ENCODE results near the gene LILRB3.
"Not testable (repeated sequence)": the region's sequence is repeated elsewhere in the genome, so short reads cannot be mapped to it uniquely, and the experiment has no call there.

The LILRB3 gene

GRCh38 chr19:54242234-54242633 is 19.4 kb upstream of the LILRB3 start:
- H3K4me3 ChIP-seq (ENCODE audit: extremely low read depth, insufficient read depth, low read length, poor library complexity, severe bottlenecking); H3K4me1 ChIP-seq (ENCODE audit: control insufficient read depth, insufficient read depth, low read length, poor library complexity, severe bottlenecking); H3K36me3 ChIP-seq (ENCODE audit: control insufficient read depth, insufficient read depth, low read length); H3K27ac ChIP-seq (ENCODE audit: low read depth, low read length, severe bottlenecking); H3K9me3 ChIP-seq (ENCODE audit: control insufficient read depth, low read length): not testable (repeated sequence)
- 44% methylated on average over 1 of the region's 4 CpGs; no CpG with 5 or more reads in 1 of the 2 experiments for WGBS, 2 experiments (ENCODE audit: insufficient coverage in 2 of 2)

DNA sequence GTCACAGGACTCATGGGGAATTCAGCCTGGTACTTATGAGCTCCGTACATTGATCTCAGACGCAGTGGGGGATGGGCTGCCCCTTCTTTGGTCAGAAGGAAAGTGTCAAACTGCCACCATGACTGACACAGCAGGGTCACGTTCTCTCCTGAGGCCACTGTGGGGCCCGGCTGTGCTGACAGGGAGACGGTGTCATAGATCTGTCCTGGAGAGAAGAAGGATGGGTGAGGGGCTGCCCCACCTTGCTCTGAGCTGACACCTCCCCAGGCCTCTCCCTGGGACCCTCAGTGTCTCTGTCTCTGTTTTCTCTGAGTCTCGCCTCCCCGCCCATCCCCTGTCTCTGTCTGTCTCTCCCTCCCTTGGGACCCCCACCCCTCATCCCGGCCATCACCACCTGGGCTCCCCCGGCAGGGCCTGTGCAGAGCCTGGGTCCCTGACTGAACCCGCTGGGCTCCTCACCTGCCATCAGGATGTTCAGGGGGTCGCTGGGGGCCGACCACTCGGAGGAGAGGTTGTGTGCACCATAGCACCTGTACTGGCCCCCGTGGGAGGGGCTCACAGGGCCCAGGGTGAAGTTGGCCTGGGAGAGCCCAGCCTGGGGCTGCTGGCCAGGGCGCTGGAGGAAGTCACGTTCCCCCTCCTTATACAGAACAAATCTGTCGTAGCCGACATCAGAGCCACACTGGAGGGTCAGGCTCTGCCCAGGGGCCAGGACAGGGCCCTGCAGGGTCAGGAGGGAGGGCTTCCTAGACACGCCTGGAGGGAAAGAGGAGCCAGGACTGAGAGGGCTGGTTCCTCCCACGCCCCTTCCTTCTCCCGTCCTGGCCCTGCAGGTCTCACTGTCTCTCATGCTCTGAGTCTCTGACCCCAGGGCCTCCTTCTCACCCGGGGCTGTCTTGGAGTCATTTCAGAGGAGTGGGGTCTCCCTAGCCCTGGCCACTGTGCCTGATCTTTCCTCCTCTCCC is 17.8 kb upstream of the LILRB3 start:
- H3K36me3 ChIP-seq (ENCODE audit: control insufficient read depth, insufficient read depth, low read length); H3K4me3 ChIP-seq (ENCODE audit: extremely low read depth, insufficient read depth, low read length, poor library complexity, severe bottlenecking); H3K9me3 ChIP-seq (ENCODE audit: control insufficient read depth, low read length); H3K4me1 ChIP-seq (ENCODE audit: control insufficient read depth, insufficient read depth, low read length, poor library complexity, severe bottlenecking); H3K27ac ChIP-seq (ENCODE audit: low read depth, low read length, severe bottlenecking): not testable (repeated sequence)
- 77 to 81% methylated on average over 5 to 8 of the region's 22 CpGs for WGBS, 2 experiments (ENCODE audit: insufficient coverage in 2 of 2)

DNA sequence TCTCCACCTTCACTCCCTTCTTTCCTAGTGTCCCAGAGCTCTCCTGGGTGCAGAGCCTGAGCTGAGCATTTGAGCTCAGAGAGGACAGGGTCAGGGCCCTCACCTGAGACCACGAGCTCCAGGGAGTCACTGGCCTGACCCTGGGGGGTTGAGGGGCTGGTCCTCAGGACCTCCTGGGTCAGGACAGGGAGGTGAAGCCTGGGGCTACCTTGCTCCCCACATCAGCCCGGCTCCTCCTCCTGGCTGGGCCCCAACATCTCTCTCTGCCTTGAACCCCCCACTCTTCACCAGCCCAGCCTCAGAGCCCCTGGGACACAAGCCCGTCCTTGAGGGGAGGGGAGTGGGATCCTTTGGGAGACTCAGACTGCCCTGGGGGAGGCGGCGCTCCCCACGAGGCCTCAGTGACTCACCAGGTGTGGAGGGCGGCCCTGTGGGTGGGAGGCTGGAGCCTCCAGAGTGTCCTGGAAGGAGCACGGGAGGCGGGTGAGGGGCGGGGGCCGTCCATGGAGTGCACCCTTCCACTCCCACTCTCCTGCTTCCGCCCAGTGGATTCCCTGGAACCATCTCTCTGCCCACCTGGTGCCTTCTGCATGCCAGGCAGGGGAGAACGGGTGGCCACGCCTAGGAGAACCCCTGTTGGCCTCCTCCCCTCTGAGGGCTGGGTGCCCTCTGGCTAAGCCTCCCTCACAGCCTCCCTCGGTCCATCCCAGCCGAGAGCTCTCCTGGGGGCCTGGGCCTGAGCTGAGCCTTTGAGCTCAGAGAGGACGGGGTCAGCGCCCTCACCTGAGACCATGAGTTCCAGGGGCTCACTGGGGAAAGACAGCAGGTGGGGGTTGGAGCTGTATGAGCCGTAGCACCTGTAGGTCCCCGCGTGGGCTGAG is 16.9 kb upstream of the LILRB3 start:
- not testable (repeated sequence) for H3K4me1 ChIP-seq (ENCODE audit: control insufficient read depth, insufficient read depth, low read length, poor library complexity, severe bottlenecking); H3K4me3 ChIP-seq (ENCODE audit: extremely low read depth, insufficient read depth, low read length, poor library complexity, severe bottlenecking); H3K27ac ChIP-seq (ENCODE audit: low read depth, low read length, severe bottlenecking); H3K36me3 ChIP-seq (ENCODE audit: control insufficient read depth, insufficient read depth, low read length); H3K9me3 ChIP-seq (ENCODE audit: control insufficient read depth, low read length)
- WGBS, 2 experiments (ENCODE audit: insufficient coverage in 2 of 2), result 71 to 76% methylated on average over 6 of the region's 21 CpGs

DNA sequence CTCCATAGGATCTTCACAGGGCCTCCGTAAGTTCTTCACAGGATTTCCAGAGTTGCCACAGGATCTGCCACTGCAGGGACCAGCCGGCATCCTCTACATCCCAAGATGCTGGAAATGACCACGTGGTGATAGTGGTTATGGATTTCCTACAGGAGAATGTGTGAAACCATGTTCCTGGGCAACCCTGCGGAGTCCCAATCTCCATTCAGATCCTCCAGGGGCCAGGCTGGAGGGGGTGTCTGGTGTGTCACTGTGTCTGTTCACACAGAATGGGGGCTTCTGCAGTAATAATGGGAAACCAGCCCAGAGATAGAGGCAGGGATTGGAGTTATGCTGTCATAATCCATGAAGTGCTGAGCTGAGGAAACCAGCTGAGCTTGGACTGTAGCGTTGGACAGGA is 11.1 kb upstream of the LILRB3 start:
- H3K4me1 ChIP-seq (ENCODE audit: control insufficient read depth, insufficient read depth, low read length, poor library complexity, severe bottlenecking), result no peaks in the 10 kb centered on the region
- 87 to 92% methylated on average over 2 to 4 of the region's 5 CpGs for WGBS, 2 experiments (ENCODE audit: insufficient coverage in 2 of 2)
- no peak overlapping the region for H3K27ac ChIP-seq (ENCODE audit: low read depth, low read length, severe bottlenecking)

DNA sequence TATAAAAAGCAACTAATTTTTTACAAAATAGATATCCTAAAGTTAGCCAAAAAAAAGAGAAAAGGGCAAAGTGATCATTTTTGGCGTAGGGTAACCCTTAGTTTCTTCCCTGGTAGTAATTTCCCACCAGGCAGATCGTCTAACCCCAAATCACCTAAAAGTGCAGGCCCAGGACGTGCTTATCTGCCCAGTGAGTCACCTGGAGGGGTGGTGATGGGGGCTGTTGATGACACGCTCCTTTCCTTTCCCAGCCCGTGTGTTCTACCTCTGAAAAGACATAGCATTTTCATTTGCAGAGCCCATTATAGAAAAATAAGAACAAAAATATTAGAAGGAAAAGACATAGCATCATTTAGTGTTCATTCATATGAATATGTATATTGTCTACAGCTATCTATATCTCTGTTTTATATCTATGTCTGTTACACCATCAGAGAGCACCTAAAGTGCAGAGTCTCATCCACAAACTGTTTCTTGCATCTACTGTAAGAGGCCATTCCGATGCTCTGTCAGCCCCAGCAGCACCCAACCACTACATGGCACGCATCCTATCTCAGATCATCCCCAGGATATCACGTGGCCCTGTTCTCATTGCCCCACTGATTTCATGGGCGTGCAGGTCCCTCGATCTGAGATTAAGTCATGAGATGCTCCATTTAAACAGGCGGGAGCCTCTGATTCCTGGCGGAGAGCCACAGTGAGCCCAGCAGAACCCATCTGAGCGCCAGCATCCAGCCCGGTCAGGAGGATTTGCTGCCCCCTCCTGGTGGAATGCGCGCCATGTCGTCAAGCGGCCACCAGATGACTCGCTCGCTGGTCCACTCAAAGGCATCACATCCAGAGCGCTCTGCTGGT is 8.5 kb upstream of the LILRB3 start:
- Histone ChIP-seq H3K36me3 (ENCODE audit: control insufficient read depth, insufficient read depth, low read length) (no peaks in the 10 kb centered on the region), H3K4me1 (ENCODE audit: control insufficient read depth, insufficient read depth, low read length, poor library complexity, severe bottlenecking) (no peaks in the 10 kb centered on the region), H3K9me3 (ENCODE audit: control insufficient read depth, low read length) (peaks cover 18% of the 10 kb centered on the region), H3K4me3 (ENCODE audit: extremely low read depth, insufficient read depth, low read length, poor library complexity, severe bottlenecking) (no peak overlapping the region), H3K27ac (ENCODE audit: low read depth, low read length, severe bottlenecking) (no peak overlapping the region)
- WGBS, 2 experiments (ENCODE audit: insufficient coverage in 2 of 2), result 15 to 16% methylated on average over 16 of the region's 21 CpGs

More for the DNA sequence above, 11.1 kb upstream of the LILRB3 start:
- Histone ChIP-seq H3K9me3 (ENCODE audit: control insufficient read depth, low read length) (peaks cover 10% of the 10 kb centered on the region), H3K36me3 (ENCODE audit: control insufficient read depth, insufficient read depth, low read length) (no peaks in the 10 kb centered on the region), H3K4me3 (ENCODE audit: extremely low read depth, insufficient read depth, low read length, poor library complexity, severe bottlenecking) (no peak overlapping the region)

- H3K27ac ChIP-seq (ENCODE audit: low read depth, low read length, severe bottlenecking), result no peak overlapping the region
- 90 to 91% methylated on average over 7 of the region's 7 CpGs for WGBS, 2 experiments (ENCODE audit: insufficient coverage in 2 of 2)
Observed at GRCh38 chr19:54230031-54230430, 7.2 kb upstream of the LILRB3 start.

GRCh38 chr19:54229146-54229545 is 6.3 kb upstream of the LILRB3 start:
- Histone ChIP-seq H3K4me1 (ENCODE audit: control insufficient read depth, insufficient read depth, low read length, poor library complexity, severe bottlenecking) (no peaks in the 10 kb centered on the region), H3K36me3 (ENCODE audit: control insufficient read depth, insufficient read depth, low read length) (no peaks in the 10 kb centered on the region), H3K4me3 (ENCODE audit: extremely low read depth, insufficient read depth, low read length, poor library complexity, severe bottlenecking) (no peak overlapping the region), H3K9me3 (ENCODE audit: control insufficient read depth, low read length) (peaks cover 11% of the 10 kb centered on the region), H3K27ac (ENCODE audit: low read depth, low read length, severe bottlenecking) (no peak overlapping the region)
- WGBS, 2 experiments (ENCODE audit: insufficient coverage in 2 of 2), result 90 to 95% methylated on average over 6 of the region's 8 CpGs

More at GRCh38 chr19:54230031-54230430, 7.2 kb upstream of the LILRB3 start:
- Histone ChIP-seq H3K36me3 (ENCODE audit: control insufficient read depth, insufficient read depth, low read length) (no peaks in the 10 kb centered on the region), H3K9me3 (ENCODE audit: control insufficient read depth, low read length) (peaks cover 18% of the 10 kb centered on the region), H3K4me3 (ENCODE audit: extremely low read depth, insufficient read depth, low read length, poor library complexity, severe bottlenecking) (no peak overlapping the region), H3K4me1 (ENCODE audit: control insufficient read depth, insufficient read depth, low read length, poor library complexity, severe bottlenecking) (no peaks in the 10 kb centered on the region)

GRCh38 chr19:54224619-54225018 is 1.8 kb upstream of the LILRB3 start:
- H3K9me3 ChIP-seq (ENCODE audit: control insufficient read depth, low read length), result peaks cover 11% of the 10 kb centered on the region
- 82 to 95% methylated on average over 3 to 7 of the region's 10 CpGs for WGBS, 2 experiments (ENCODE audit: insufficient coverage in 2 of 2)
- H3K27ac ChIP-seq (ENCODE audit: low read depth, low read length, severe bottlenecking); H3K4me3 ChIP-seq (ENCODE audit: extremely low read depth, insufficient read depth, low read length, poor library complexity, severe bottlenecking); H3K4me1 ChIP-seq (ENCODE audit: control insufficient read depth, insufficient read depth, low read length, poor library complexity, severe bottlenecking); H3K36me3 ChIP-seq (ENCODE audit: control insufficient read depth, insufficient read depth, low read length): not testable (repeated sequence)

DNA sequence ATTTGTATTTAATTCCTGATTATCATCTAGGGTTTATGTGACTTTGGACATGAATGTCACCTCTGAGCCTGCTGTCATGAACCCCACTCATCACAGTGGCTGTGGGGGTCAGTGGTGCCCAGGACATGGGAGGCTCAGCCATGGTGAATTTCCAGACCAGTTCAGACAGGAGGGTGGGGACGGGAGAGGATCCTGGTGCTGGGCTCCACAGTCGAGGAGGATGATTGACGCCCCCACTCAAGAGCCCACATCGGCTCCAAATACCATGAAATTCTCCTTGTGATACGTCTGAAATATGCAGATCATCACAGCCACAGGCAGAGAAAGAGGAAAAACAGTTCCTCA is 1.1 kb upstream of the LILRB3 start:
- H3K4me3 ChIP-seq (ENCODE audit: extremely low read depth, insufficient read depth, low read length, poor library complexity, severe bottlenecking); H3K27ac ChIP-seq (ENCODE audit: low read depth, low read length, severe bottlenecking); H3K9me3 ChIP-seq (ENCODE audit: control insufficient read depth, low read length); H3K4me1 ChIP-seq (ENCODE audit: control insufficient read depth, insufficient read depth, low read length, poor library complexity, severe bottlenecking); H3K36me3 ChIP-seq (ENCODE audit: control insufficient read depth, insufficient read depth, low read length): not testable (repeated sequence)
- 95% methylated on average over 3 of the region's 5 CpGs; no CpG with 5 or more reads in 1 of the 2 experiments for WGBS, 2 experiments (ENCODE audit: insufficient coverage in 2 of 2)

DNA sequence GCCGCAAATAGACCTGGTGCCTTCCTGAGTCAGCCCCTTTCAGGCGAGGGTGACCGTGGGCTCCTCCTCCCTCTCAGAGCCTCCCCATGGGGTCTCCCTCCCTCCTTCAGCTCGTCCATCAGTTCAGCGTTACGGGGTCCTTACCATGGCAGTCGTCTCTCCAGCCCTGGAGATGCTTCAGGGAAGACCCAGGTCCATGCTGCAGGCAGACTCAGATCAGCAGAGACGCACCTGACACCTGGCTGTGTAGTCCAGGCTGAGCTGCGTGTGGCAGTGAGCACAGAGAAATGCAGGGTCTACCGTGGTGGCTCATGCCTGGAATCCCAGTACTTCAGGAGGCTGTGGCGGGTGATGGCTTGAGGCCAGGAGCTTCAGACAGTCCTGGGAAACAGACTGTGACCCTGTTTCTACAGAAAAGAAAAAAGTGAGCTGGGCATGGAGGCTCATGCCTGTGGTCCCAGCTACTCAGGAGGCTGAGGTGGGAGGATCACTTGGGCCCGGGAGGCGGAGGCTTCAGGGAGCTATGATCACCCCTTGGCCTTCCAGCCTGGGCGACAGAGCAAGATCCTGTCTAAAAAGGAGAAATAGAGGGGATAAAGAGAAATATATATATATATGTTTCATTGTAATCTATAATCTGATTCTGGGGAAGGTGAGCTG is 600 bp upstream of the LILRB3 start:
- H3K9me3 ChIP-seq (ENCODE audit: control insufficient read depth, low read length); H3K4me3 ChIP-seq (ENCODE audit: extremely low read depth, insufficient read depth, low read length, poor library complexity, severe bottlenecking): not testable (repeated sequence)

More for the DNA sequence above, 600 bp upstream of the LILRB3 start:
- 69 to 81% methylated on average over 5 to 7 of the region's 14 CpGs for WGBS, 2 experiments (ENCODE audit: insufficient coverage in 2 of 2)
- H3K27ac ChIP-seq (ENCODE audit: low read depth, low read length, severe bottlenecking); H3K36me3 ChIP-seq (ENCODE audit: control insufficient read depth, insufficient read depth, low read length); H3K4me1 ChIP-seq (ENCODE audit: control insufficient read depth, insufficient read depth, low read length, poor library complexity, severe bottlenecking): not testable (repeated sequence)

Data from mesodermal cell (in vitro differentiated cells).